H4 (cell line): ENCODE measurements around the gene SLC4A3. TPM values are rescaled to one million over a fixed set of nuclear protein-coding genes. Genes with fewer than 3 reads are reported as not detected.

Experiments
- DNase-seq: peaks from one replicate; pipeline ENCODE4 v3.0.0-alpha.2; 2015; ENCODE audit warnings: low spot score
- total RNA-seq: library from RNA; depleted of rRNA; stranded (reverse); fragments of >200 nt; shearing (Covaris generic); gene quantifications from 2 replicates; pipeline ENCODE4 v1.2.3, GENCODE V29; 2014; rRNA removed

The SLC4A3 gene
- total RNA-seq, result 2.3 and 2.9 TPM in 2 replicates

GRCh38 chr2:219627103-219628100, at the start of gene SLC4A3:
TSS of gene SLC4A3 (plus strand) at chr2:219627630. CDS start at chr2:219627993, 363 bp downstream.
- DNase-seq, result no peak

DNA sequence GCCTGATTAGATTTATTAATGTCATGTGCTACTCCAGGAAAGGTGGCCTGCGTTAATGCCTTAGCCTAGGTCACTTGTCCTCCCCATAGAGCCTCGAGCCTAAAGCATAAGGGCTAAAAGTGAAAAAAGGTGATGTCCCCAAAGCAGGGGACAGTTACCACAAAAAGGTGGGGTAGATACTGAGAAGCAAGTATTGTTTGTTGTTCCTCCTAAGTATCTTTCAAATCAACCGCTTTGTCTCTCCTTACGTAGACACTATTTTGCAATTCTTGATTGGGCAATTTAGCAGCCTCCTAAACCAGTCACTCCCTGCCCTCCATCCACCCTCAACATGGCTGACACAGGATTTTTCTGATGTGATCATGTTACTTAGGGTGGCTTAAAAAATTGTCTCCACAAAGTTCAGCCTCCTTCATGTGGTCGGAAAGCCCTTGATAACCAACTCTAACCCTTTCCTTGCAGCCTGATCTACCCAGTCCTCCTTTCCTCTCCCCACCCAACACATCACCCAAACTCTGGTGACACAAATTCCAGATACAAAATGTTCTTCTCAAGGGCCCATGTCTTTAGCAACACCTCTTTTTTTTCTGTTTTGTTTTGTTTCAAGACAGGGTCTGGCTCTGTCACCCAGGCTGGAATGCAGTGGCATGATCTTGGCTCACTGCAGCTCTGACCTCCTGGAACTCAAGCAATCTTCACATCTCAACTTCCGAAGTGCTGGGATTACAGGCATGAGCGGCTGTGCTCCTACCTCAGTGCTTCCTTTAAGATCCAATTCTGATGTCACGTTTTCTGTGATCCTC, 48.4 kb upstream of the SLC4A3 start:
- DNase-seq, result no peak

GRCh38 chr2:219581346-219581745, 46.1 kb upstream of the SLC4A3 start:
- DNase-seq, result no peak

GRCh38 chr2:219591091-219591490, 36.3 kb upstream of the SLC4A3 start:
- no peak for DNase-seq

DNA sequence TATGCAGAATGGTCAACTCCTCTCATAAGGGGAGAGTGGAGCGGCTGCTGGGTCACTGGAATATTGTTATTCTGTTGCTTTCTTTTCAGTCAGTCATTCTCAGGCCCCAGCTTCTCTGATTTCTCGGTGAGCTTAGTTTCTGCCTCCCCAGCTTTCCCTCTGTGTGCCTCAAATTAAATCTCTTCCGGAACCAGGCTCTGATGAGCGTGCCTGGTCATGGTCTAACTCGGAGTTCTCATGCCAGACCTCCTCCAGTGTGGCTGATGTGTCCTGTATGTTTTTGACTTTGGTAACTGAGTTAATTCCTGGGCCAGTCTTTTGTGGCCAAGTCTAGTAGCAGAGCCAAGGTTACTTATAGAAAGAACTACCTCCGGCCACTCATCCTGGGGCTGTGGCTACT, 34.7 kb upstream of the SLC4A3 start:
- no peak for DNase-seq

DNA sequence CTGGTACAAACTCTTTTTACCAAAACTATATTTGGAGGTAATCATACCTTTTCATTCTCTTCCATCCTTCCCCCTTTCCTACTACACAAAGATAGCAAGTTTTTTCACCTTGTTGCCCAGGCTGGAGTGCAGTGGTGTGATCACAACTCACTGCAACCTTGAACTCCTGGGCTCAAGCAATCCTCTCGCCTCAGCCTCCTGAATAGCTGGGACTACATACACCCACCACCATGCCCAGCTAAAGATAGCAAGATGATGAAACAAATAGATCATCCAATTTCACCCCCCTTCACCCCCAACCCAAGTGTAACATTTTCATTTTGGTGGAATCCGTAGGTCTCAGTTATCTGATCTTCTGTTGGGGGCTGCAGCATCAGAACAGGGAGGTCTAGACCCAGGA, 34.3 kb upstream of the SLC4A3 start:
- DNase-seq, result no peak

DNA sequence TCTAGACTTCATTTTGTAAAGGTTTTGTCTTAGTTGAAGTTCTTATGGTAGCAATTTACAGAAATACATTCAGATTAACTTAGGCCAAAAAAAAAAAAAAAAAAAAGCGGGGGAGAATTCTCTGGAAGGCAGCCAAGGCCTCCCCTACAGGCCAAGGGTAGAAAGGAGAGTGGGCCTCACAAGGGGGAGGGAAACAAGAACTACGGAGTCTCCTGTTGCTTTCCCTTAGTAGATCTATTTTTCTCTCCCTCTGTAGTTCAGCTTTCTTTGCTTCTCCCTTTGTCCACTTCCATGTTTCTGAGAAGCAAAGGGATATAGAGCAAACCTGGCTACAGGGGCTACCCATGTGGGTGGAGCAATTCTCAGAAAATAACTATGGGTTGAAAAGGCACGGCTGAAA, 32.2 kb upstream of the SLC4A3 start:
- DNase-seq, result no peak

GRCh38 chr2:219596954-219597551, 30.4 kb upstream of the SLC4A3 start:
- no peak for DNase-seq

DNA sequence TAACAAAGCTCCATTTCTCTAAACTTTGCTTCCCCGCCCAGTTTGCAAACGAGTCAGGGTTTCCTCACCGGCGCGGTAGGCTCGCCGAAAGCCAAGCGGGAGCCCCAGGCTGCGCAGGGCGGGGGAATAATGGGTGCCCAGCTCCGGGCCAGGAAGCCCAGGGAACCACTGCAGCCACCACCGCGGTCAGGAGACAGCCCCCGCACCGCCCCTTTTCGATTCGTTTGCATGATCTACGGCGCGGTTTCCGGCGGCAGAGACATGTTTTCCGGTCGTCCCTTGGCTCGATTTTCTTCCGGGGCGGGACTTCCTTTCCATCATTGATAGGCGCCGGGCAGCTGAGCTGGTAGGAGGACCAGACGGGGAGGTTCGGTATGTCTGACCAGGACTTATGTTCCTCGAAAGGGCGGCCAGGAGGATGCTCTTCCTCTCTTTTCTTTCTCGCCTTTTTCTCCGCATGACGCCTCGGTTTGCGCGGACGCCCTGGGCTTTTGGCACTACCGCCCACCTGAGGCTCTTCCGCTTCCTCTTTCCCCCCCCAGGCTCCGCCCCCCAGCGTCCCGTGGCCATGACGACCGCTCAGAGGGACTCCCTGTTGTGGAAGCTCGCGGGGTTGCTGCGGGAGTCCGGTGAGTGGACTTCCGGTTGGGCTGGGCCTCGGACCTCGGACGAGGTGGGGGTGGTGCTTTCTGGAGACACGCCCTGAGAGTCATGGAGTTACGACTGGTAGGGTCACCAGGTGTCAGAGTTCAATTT, 29.7 kb upstream of the SLC4A3 start, which contains the start of gene STK11IP:
Gene STK11IP (plus strand): TSS at position 306 of the 756 bp plus-strand sequence. CDS start 263 bp downstream, at position 569.
- DNase-seq, result peak; percentile 95

GRCh38 chr2:219598308-219599078, 28.9 kb upstream of the SLC4A3 start:
- no peak for DNase-seq

DNA sequence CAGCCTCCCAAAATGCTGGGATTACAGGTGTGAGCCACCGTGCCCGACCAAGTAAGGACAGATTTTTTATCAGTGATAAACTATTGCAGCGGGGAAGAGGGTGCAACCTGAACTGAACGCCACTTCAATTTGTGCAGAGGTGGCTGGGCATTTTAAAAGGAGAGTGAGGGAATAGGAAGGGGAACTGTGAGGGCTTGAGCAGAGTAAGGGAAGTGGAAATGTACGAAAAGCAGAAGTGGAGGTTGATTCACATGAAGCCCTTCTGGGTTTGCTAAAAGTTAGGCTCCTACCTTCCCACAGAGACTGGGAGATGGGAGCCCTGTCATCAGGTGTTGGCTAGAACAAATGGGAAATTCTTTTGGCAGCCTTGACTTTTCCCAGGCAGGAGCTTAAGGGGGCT, 23.7 kb upstream of the SLC4A3 start:
- DNase-seq, result no peak

GRCh38 chr2:219605607-219605954, 21.8 kb upstream of the SLC4A3 start:
- DNase-seq, result no peak

GRCh38 chr2:219607931-219608330, 19.5 kb upstream of the SLC4A3 start:
- no peak for DNase-seq

DNA sequence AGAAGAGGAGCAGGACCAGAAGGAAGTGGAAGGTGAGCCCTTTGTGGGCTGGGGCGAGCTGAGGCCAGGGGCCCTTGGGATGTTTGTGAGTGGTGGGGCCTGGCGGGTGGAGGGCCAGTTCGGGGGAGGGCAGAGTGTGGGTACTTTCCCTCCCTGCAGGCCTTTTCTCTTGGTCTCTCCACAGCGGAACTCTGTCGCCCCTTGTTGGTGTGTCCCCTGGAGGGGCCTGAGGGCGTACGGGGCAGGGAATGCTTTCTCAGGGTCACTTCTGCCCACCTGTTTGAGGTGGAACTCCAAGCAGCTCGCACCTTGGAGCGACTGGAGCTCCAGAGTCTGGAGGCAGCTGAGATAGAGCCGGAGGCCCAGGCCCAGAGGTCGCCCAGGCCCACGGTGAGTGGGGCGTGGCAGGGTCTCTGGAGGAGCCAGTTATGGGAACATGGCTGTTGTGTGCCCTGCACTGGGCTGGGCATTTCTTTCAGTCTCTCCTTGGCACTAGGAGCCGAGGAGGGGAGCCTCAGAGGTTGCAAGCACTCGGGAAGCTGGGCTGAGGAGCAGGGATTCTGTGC, 18.9 kb upstream of the SLC4A3 start:
- no peak for DNase-seq

DNA sequence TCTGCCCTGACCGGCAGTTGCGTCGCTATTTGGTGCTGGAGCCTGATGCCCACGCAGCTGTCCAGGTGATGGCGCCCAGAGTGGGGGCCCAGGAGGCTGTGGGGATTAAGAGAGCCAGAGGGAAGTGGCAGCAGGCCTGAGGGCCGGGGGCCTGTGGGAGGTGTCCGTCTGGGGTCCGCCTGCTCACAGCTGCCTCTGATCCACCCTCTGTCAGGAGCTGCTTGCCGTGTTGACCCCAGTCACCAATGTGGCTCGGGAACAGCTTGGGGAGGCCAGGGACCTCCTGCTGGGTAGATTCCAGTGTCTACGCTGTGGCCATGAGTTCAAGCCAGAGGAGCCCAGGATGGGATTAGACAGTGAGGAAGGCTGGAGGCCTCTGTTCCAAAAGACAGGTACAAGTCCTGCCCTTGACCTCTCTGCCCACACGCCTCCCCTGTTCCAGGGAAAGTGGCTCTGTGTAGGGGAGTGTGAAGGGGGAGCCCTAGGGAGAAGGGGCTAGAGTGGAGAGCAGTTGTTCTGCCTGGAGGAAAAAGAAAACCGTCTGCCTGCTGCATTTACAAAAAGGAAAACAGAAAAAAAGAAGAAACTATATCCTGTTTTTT, 18.2 kb upstream of the SLC4A3 start:
- no peak for DNase-seq

- DNase-seq, result no peak
Observed at GRCh38 chr2:219611306-219611705, 16.1 kb upstream of the SLC4A3 start.

- DNase-seq, result no peak
Observed at GRCh38 chr2:219611866-219612576, 15.4 kb upstream of the SLC4A3 start.

DNA sequence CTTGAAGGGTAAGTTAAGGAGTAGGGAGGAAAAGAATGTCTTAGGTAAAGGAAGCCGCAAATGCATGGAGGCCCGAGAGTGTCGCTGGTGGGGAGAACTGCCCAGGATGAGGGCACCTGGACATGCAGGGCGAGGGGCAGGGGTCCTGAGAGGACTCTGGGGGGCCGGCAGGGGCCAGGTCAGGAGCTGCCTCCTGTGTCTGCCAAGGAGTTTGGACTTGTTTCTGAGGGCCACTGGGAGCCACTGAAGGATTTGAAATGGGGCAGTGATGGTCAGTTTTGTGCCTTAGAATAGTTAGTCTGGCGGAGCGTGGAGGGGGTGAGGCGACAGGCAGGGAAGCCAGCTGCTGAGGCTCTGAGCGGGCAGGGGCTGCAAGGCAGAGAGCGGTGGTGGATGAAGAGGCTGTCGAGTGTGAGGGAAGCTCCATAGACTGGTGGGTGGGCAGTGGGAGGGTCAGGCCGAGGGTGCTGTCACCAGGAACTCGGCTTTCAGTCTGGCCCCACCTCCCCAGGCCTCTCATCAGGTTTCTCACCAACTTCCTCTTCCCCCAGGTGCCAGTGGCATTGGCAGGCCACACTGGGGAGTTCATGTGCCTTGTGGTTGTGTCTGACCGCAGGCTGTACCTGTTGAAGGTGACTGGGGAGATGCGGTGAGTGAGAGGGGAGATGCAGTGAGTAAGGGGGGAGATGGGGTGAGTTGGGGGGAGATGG, 14.7 kb upstream of the SLC4A3 start:
- no peak for DNase-seq
